Psoas muscle (tissue), 8 donors: ENCODE measurements around the gene SPON1. TPM values are rescaled to one million over a fixed set of nuclear protein-coding genes. Genes with fewer than 3 reads are reported as not detected.

ENCODE experiments used
- ATAC-seq, 4 donors: fragments of 200-7000 bp; cut with Tn5 transposase; one replicate each; pipeline ENCODE4 v1.9.1; 2020; ENCODE audit warnings: moderate library complexity in 3 of 4, mild to moderate bottlenecking in 2 of 4
- DNase-seq, 2 donors: peaks; one replicate each; pipeline ENCODE4 v3.0.0-alpha.2; 2020
- H3K27ac ChIP-seq: fragments of 200-600 bp; one replicate; pipeline ENCODE4 v1.8.0; 2022
- H3K27me3 ChIP-seq, 3 donors: fragments of 200-600 bp in 1 of 3; one replicate each; pipeline versions ENCODE4 v1.6.1 to v1.8.0; 2013 to 2022; ENCODE audit warnings: low read length in 2 of 3, mild to moderate bottlenecking in 2 of 3, moderate library complexity in 1 of 3; ENCODE audit not compliant: insufficient read depth in 3 of 3
- H3K36me3 ChIP-seq, 2 donors: fragments of 200-600 bp in 1 of 2; one replicate each; pipeline versions ENCODE4 v1.6.1 to v1.8.0; 2013 to 2022; ENCODE audit warnings: low read depth in 1 of 2, mild to moderate bottlenecking in 1 of 2, moderate library complexity in 1 of 2; ENCODE audit not compliant: insufficient read depth in 1 of 2
- H3K4me1 ChIP-seq: fragments of 200-600 bp; one replicate; pipeline ENCODE4 v1.8.0; 2022
- H3K4me3 ChIP-seq: fragments of 200-600 bp; one replicate; pipeline ENCODE4 v1.8.0; 2022; ENCODE audit warnings: mild to moderate bottlenecking
- H3K9me3 ChIP-seq: fragments of 200-600 bp; one replicate; pipeline ENCODE4 v1.8.0; 2022
- WGBS, 3 donors: extraction: QIAGEN DNeasy Blood & Tissue Kit; methylation state at CpG; one replicate each; pipeline versions ENCODE4 v1.1.6 to v1.1.7; 2013; 5-methylcytosine and 5-hydroxymethylcytosine counted together
- intact Hi-C, 2 donors: fragments of 100-400 bp; cut with DNase I; formaldehyde crosslinking; loops; one replicate each; pipeline versions ENCODE4 v1.11.0 to v1.14.2; 2022
- polyA plus RNA-seq, 3 donors: library from polyadenylated mRNA; stranded (reverse); fragments of 200-250 nt; gene quantifications; one replicate each; pipeline ENCODE4 v1.2.3, GENCODE V29; 2013
- total RNA-seq, 4 donors: library from RNA; stranded (reverse); fragmentation: NEBNext Ultra II Directional in 2 of 4; extraction: Animal tissue kit (Norgen Biotek cat#: 25700) in 2 of 4; gene quantifications; one replicate each; pipeline versions ENCODE4 v1.2.1 to v1.2.4, GENCODE V29; 2021 to 2023
- TF ChIP-seq, protein P1 (sequence below): fragments of 200-600 bp; IDR thresholded peaks from one replicate; pipeline ENCODE4 v1.8.0; 2022; ENCODE audit warnings: antibody characterized with exemption
- donor health status: healthy with polysubstance abuse.
- donor health status: DM: no; HTN: no; CAD: no; lungs with moderate emphysema.
- donor health status: Bipolar disorder and iron deficiency.
- donor health status: healthy.
- donor health status: DM: yes; HTN: yes; CAD: no.
- donor health status: DM: no; HTN: no; CAD: no.
- donor health status: DM: no; HTN: no; CAD: no.
- donor health status: DM: yes; HTN: yes; CAD: no.

SPON1 gene
- total and polyA plus RNA-seq, 7 donors, result 0.24 to 1.6 (median 1.2) TPM

DNA sequence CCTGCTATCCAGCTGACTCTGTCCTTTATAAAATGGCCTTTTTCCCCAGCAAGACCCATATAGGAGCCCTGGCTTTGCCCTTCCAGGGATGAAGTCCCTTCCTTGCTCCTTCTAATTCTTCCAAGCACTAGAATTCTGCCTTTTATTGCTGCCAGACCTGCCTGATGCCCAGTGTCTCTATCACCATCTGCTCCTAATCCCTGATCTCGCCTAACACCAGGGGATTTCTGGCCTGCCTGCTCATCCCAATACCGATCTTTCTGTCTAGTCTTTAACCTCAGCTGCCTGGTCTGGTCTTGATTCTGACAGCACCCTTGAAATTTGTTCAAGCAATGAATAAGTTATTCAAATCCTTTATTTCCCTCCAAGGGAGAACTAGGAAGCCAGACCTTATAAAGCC lies 150.2 kb downstream of the SPON1 start:
- no peaks in the 10 kb centered on the region for H3K36me3 ChIP-seq
- H3K9me3 ChIP-seq, result no peaks in the 10 kb centered on the region
- H3K4me1 ChIP-seq, result no peaks in the 10 kb centered on the region
- no peaks in the 10 kb centered on the region for H3K27me3 ChIP-seq
- ATAC-seq (no peak), DNase-seq (no peak)
- 58 to 87% (median 64%) methylated on average over 2 of the region's 2 CpGs for WGBS, 3 donors
- intact Hi-C loops, result no loop called here
- no peak overlapping the region for H3K27ac ChIP-seq
- no peak overlapping the region for H3K4me3 ChIP-seq
- TF ChIP-seq, protein P1, sequence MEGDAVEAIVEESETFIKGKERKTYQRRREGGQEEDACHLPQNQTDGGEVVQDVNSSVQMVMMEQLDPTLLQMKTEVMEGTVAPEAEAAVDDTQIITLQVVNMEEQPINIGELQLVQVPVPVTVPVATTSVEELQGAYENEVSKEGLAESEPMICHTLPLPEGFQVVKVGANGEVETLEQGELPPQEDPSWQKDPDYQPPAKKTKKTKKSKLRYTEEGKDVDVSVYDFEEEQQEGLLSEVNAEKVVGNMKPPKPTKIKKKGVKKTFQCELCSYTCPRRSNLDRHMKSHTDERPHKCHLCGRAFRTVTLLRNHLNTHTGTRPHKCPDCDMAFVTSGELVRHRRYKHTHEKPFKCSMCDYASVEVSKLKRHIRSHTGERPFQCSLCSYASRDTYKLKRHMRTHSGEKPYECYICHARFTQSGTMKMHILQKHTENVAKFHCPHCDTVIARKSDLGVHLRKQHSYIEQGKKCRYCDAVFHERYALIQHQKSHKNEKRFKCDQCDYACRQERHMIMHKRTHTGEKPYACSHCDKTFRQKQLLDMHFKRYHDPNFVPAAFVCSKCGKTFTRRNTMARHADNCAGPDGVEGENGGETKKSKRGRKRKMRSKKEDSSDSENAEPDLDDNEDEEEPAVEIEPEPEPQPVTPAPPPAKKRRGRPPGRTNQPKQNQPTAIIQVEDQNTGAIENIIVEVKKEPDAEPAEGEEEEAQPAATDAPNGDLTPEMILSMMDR, result no peak

DNA sequence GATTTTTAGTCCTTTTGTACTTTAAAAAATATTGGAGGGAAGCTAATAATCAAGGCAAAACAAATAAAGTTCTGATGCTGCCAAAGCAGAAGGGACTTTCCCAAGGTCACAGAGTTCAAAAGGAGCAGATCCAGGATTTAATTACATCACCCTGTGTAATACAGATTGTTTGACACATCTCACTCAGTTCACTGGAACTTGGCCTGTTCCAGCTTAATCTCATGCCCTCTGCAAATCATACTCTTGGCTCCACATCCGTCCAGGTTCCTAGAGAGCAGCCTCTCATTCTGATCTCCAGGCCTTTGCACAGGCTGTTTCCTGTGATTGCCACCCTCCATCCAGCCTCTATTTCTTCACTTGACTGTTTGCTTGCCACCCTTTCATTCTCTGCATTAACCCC lies 151.7 kb downstream of the SPON1 start:
- intact Hi-C loops, result no loop called here
- Histone ChIP-seq H3K9me3 (no peaks in the 10 kb centered on the region), H3K27ac (no peak overlapping the region), H3K27me3 (no peaks in the 10 kb centered on the region), H3K36me3 (no peaks in the 10 kb centered on the region), H3K4me3 (no peak overlapping the region), H3K4me1 (no peaks in the 10 kb centered on the region)
- DNase-seq, result no peak
- WGBS, 3 donors, result 7 to 13% (median 10%) methylated on average over 1 of the region's 1 CpG
- ATAC-seq, result no peak
- TF ChIP-seq, protein P1, result no peak

DNA sequence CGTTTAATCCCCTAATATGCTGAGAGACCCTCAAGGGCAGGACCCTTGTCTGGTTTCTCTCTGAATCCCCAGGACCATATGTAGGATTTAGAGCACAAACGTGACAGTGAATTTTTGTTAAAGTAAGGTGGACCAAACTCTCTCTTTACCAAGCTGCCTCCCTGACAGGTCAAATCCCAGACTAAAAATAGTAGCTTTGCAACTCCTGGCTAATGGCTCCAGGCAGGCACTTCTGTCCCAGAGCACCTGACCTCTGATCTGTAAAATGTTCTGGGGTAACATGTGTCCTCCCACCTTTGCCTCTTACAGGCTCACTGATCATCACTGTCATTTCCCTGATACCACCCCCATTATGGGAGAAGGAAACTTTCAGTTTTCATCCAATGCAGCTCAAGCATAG lies 152.3 kb downstream of the SPON1 start:
- 41 to 59% (median 54%) methylated on average over 2 of the region's 2 CpGs for WGBS, 3 donors

GRCh38 chr11:14117632-14118031 lies 155.1 kb downstream of the SPON1 start:
- intact Hi-C loops, result no loop called here
- H3K36me3 ChIP-seq, result no peaks in the 10 kb centered on the region
- H3K4me3 ChIP-seq, result no peak overlapping the region
- no peak overlapping the region for H3K27ac ChIP-seq
- DNase-seq (no peak), ATAC-seq (no peak)
- 44 to 55% (median 50%) methylated on average over 1 of the region's 1 CpG for WGBS, 3 donors
- TF ChIP-seq, protein P1, result no peak
- no peaks in the 10 kb centered on the region for H3K9me3 ChIP-seq
- H3K4me1 ChIP-seq, result no peaks in the 10 kb centered on the region
- H3K27me3 ChIP-seq, result no peaks in the 10 kb centered on the region

More for the DNA sequence above, 152.3 kb downstream of the SPON1 start:
- H3K4me1 ChIP-seq, result no peaks in the 10 kb centered on the region
- H3K27ac ChIP-seq, result no peak overlapping the region
- TF ChIP-seq, protein P1, result no peak
- intact Hi-C loops, result no loop called here
- DNase-seq (no peak), ATAC-seq (no peak)
- H3K9me3 ChIP-seq, result no peaks in the 10 kb centered on the region
- H3K36me3 ChIP-seq, result no peaks in the 10 kb centered on the region
- no peak overlapping the region for H3K4me3 ChIP-seq
- H3K27me3 ChIP-seq, result no peaks in the 10 kb centered on the region

DNA sequence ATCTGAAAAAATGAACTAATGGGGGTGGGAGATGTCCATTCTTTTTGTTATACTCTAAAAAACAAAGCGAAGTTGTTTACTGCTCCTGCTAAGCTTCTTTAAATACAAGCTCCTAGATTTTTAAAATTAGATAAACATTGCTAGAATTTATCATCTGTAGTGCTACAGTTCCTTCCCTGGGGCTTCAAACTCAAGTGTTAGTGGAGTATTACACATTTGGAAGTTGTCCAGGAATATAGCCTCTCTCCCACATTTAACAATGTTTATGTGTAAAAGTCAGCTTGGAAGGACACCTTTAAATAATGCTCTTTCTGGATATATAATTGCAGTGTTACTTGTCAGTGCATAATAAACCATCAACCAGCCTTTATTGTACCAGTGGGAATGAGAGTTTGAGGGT lies 155.5 kb downstream of the SPON1 start:
- ATAC-seq, result no peak
- H3K4me3 ChIP-seq, result no peak overlapping the region
- intact Hi-C loops, result no loop called here
- no peak overlapping the region for H3K27ac ChIP-seq
- no peaks in the 10 kb centered on the region for H3K27me3 ChIP-seq
- TF ChIP-seq, protein P1, result no peak
- 0 to 88% (median 0%) methylated on average over 1 of the region's 1 CpG for WGBS, 3 donors
- DNase-seq, result no peak
- H3K9me3 ChIP-seq, result no peaks in the 10 kb centered on the region
- no peaks in the 10 kb centered on the region for H3K36me3 ChIP-seq
- no peaks in the 10 kb centered on the region for H3K4me1 ChIP-seq
